A549 (cell line): ENCODE data around the gene SCYL1. TPM values are rescaled to one million over a fixed set of nuclear protein-coding genes. Genes with fewer than 3 reads are reported as not detected.

Source experiments
- ATAC-seq, 2 experiments: fragments of 200-7000 bp in 1 of 2; fragments of >200 bp in 1 of 2; cut with Nextera tagmentation in 1 of 2; cut with Tn5 transposase in 1 of 2; 3 replicates each; pipeline versions ENCODE4 v1.8.0 to v1.9.1; 2018 to 2020; ENCODE audit warnings: mild to moderate bottlenecking in 1 of 2, moderate library complexity in 1 of 2
- CTCF ChIA-PET: fragments of 300-600 bp; sonication (Branson Sonifier 250); formaldehyde crosslinking; extraction: SDS; loops from one replicate; lab custom pipeline; 2021; ENCODE audit warnings: antibody characterized with exemption, inconsistent platforms; lab: Yijun Ruan, JAX
- POLR2A ChIA-PET: fragments of 350-600 bp; formaldehyde crosslinking; extraction: SDS; loops from one replicate; lab custom pipeline; 2021; ENCODE audit warnings: antibody characterized with exemption, inconsistent platforms; lab: Yijun Ruan, JAX
- DNase-seq, 2 experiments: peaks; one replicate each; pipeline versions ENCODE4 v3.0.0 to v3.0.0-alpha.2; 2011 to 2016; ENCODE audit warnings: low read depth in 1 of 2, low spot score in 1 of 2
- FAIRE-seq: peaks from 2 replicates; lab custom pipeline; 2011; peaks lifted over from hg19 to GRCh38; lab: Jason Lieb, UNC
- H3K27ac ChIP-seq, 2 experiments: fragments of >200 bp; sonication (Bioruptor Twin); formaldehyde crosslinking; 3 replicates each; pipeline ENCODE4 v1.5.1; 2016 to 2017
- H3K4me1 ChIP-seq: fragments of >200 bp; sonication (Bioruptor Twin); formaldehyde crosslinking; 3 replicates; pipeline ENCODE4 v1.6.1; 2016
- H3K4me2 ChIP-seq: fragments of >200 bp; sonication (Bioruptor Twin); formaldehyde crosslinking; 3 replicates; pipeline ENCODE4 v1.6.1; 2016
- H3K4me3 ChIP-seq: fragments of >200 bp; sonication (Bioruptor Twin); formaldehyde crosslinking; 3 replicates; pipeline ENCODE4 v1.5.1; 2016
- H3K9me3 ChIP-seq: fragments of >200 bp; sonication (Bioruptor Twin); formaldehyde crosslinking; 3 replicates; pipeline ENCODE4 v1.6.1; 2016
- ATOH8 ChIP-seq: fragments of 250-450 bp; sonication (Bioruptor Pico); IDR thresholded peaks from 2 replicates; pipeline ENCODE4 v1.5.0; 2020; ENCODE audit warnings: low read depth, mild to moderate bottlenecking, moderate library complexity
- BCL3 ChIP-seq: fragments of >200 bp; sonication (Bioruptor Twin); formaldehyde crosslinking; IDR thresholded peaks from 3 replicates; pipeline ENCODE4 v1.6.1; 2016
- CBX2 ChIP-seq: fragments of 200-600 bp; sonication (generic); IDR thresholded peaks from 2 replicates; pipeline ENCODE4 v1.6.1; 2016; ENCODE audit warnings: low read depth, mild to moderate bottlenecking, borderline replicate concordance
- CBX8 ChIP-seq: fragments of 200-600 bp; sonication (generic); IDR thresholded peaks from 2 replicates; pipeline ENCODE4 v1.6.1; 2016
- CHD2 ChIP-seq: fragments of 150-350 bp; IDR thresholded peaks from 2 replicates; pipeline ENCODE4 v1.6.1; 2014; ENCODE audit warnings: low read length; ENCODE audit not compliant: partially characterized antibody
- CHD4 ChIP-seq: fragments of 200-600 bp; sonication (generic); IDR thresholded peaks from 2 replicates; pipeline ENCODE4 v1.6.1; 2016; ENCODE audit warnings: antibody characterized with exemption, mild to moderate bottlenecking, borderline replicate concordance
- FOSB ChIP-seq: fragments of 250-450 bp; sonication (Bioruptor Pico); IDR thresholded peaks from 2 replicates; pipeline ENCODE4 v1.5.0; 2020; ENCODE audit warnings: mild to moderate bottlenecking, moderate library complexity
- FOSL2 ChIP-seq, 2 experiments: fragments of 450-650 bp in 1 of 2; fragments of >200 bp in 1 of 2; sonication (Bioruptor Twin) in 1 of 2; formaldehyde crosslinking; IDR thresholded peaks; 2 replicates each; pipeline versions ENCODE4 v1.5.0 to v1.6.1; 2016 to 2020; ENCODE audit warnings: mild to moderate bottlenecking in 1 of 2, moderate library complexity in 1 of 2
- FOXS1 ChIP-seq: fragments of 250-450 bp; sonication (Bioruptor Pico); IDR thresholded peaks from 2 replicates; pipeline ENCODE4 v1.5.0; 2020; ENCODE audit warnings: mild to moderate bottlenecking, moderate library complexity
- HOXB5 ChIP-seq: fragments of 250-450 bp; sonication (Bioruptor Pico); IDR thresholded peaks from 2 replicates; pipeline ENCODE4 v1.5.0; 2020; ENCODE audit warnings: mild to moderate bottlenecking, moderate library complexity
- JUN ChIP-seq, 2 experiments: fragments of >200 bp; sonication (Bioruptor Twin); formaldehyde crosslinking; IDR thresholded peaks; 2 replicates in 1 of 2; 3 replicates in 1 of 2; pipeline ENCODE4 v1.6.1; 2016 to 2017
- KDM1A ChIP-seq: fragments of 200-600 bp; sonication (generic); IDR thresholded peaks from 2 replicates; pipeline ENCODE4 v1.6.1; 2016; ENCODE audit warnings: low read depth, mild to moderate bottlenecking
- KDM5A ChIP-seq: fragments of 200-600 bp; sonication (generic); IDR thresholded peaks from 2 replicates; pipeline ENCODE4 v1.6.1; 2016; ENCODE audit warnings: antibody characterized with exemption, mild to moderate bottlenecking
- MAX ChIP-seq: IDR thresholded peaks from 2 replicates; pipeline ENCODE4 v1.6.1; 2012
- POLR2A ChIP-seq: IDR thresholded peaks from 2 replicates; pipeline ENCODE4 v1.6.1; 2012; ENCODE audit warnings: mild to moderate bottlenecking, low read length
- POLR2AphosphoS2 ChIP-seq: conservative IDR thresholded peaks from 2 replicates; pipeline ENCODE4 v1.6.1; 2012; ENCODE audit warnings: low read length, improper control_type of control experiment, inconsistent platforms
- RAD21 ChIP-seq, 2 experiments: fragments of >200 bp in 1 of 2; sonication (Bioruptor Twin) in 1 of 2; formaldehyde crosslinking in 1 of 2; IDR thresholded peaks in 1 of 2; conservative IDR thresholded peaks in 1 of 2; 2 replicates in 1 of 2; 3 replicates in 1 of 2; pipeline ENCODE4 v1.6.1; 2012 to 2018; ENCODE audit warnings: inconsistent platforms in 1 of 2
- RARB ChIP-seq: fragments of 250-450 bp; sonication (Bioruptor Pico); IDR thresholded peaks from 2 replicates; pipeline ENCODE4 v1.8.0; 2021; ENCODE audit warnings: mild to moderate bottlenecking, moderate library complexity
- RCOR1 ChIP-seq: fragments of 150-350 bp; IDR thresholded peaks from 2 replicates; pipeline ENCODE4 v1.6.1; 2014; ENCODE audit warnings: antibody characterized with exemption, low read length, low read depth
- RFX5 ChIP-seq: fragments of 450-650 bp; IDR thresholded peaks from 2 replicates; pipeline ENCODE4 v1.7.1; 2014; ENCODE audit warnings: antibody characterized with exemption, mild to moderate bottlenecking, moderate library complexity
- RNF2 ChIP-seq: fragments of 200-600 bp; sonication (generic); IDR thresholded peaks from 2 replicates; pipeline ENCODE4 v1.6.1; 2016; ENCODE audit warnings: low read depth, mild to moderate bottlenecking, antibody characterized with exemption, moderate library complexity, borderline replicate concordance
- SREBF2 ChIP-seq: fragments of 450-650 bp; IDR thresholded peaks from 2 replicates; pipeline ENCODE4 v1.6.1; 2014; ENCODE audit warnings: mild to moderate bottlenecking, moderate library complexity
- TFCP2L1 ChIP-seq: fragments of 250-450 bp; sonication (Bioruptor Pico); IDR thresholded peaks from 2 replicates; pipeline ENCODE4 v1.5.0; 2021; ENCODE audit warnings: mild to moderate bottlenecking
- TP53 ChIP-seq: fragments of 250-450 bp; sonication (Bioruptor Pico); IDR thresholded peaks from 2 replicates; pipeline ENCODE4 v1.5.0; 2021; ENCODE audit warnings: mild to moderate bottlenecking, moderate library complexity
- USF2 ChIP-seq: fragments of 450-650 bp; IDR thresholded peaks from 2 replicates; pipeline ENCODE4 v1.6.1; 2014; ENCODE audit warnings: antibody characterized with exemption
- ZNF302 ChIP-seq: fragments of 250-450 bp; sonication (Bioruptor Pico); IDR thresholded peaks from 2 replicates; pipeline ENCODE4 v1.9.0; 2021; ENCODE audit warnings: inconsistent platforms, mild to moderate bottlenecking, moderate library complexity
- ZSCAN20 ChIP-seq: fragments of 250-450 bp; sonication (Bioruptor Pico); IDR thresholded peaks from 2 replicates; pipeline ENCODE4 v1.8.0; 2022; ENCODE audit warnings: mild to moderate bottlenecking, moderate library complexity
- WGBS: methylation state at CpG from one replicate; pipeline ENCODE4 v1.1.6; 2017; ENCODE audit errors: missing lambda C conversion rate; 5-methylcytosine and 5-hydroxymethylcytosine counted together
- polyA plus RNA-seq, 4 experiments: library from polyadenylated mRNA; depleted of rRNA in 3 of 4; stranded (reverse); fragments of >200 nt; fragmentation: RNase III in 1 of 4; extraction: RNeasy Plus Mini Kit Qiagen cat#74134 plus additional on column Dnase treatment in 1 of 4; gene quantifications; 2 replicates in 3 of 4; 3 replicates in 1 of 4; pipeline ENCODE4 v1.2.3, GENCODE V29; 2011 to 2017
- TF ChIP-seq, protein P1 (sequence below): fragments of 250-450 bp; sonication (Bioruptor Pico); IDR thresholded peaks from 2 replicates; pipeline ENCODE4 v1.5.0; 2021; ENCODE audit warnings: mild to moderate bottlenecking, moderate library complexity, borderline replicate concordance
- TF ChIP-seq, protein P2 (sequence below): IDR thresholded peaks from 2 replicates; pipeline ENCODE4 v1.6.1; 2012
- TF ChIP-seq, protein P3 (sequence below): IDR thresholded peaks from 2 replicates; pipeline ENCODE4 v1.6.1; 2012; ENCODE audit warnings: low read depth, borderline replicate concordance

The SCYL1 gene
- polyA plus RNA-seq, 2 of the 4 experiments (the other 2 are of a cell fraction) = 30.8 to 46.8 TPM

GRCh38 chr11:65501186-65501471 is 23.8 kb upstream of the SCYL1 start (continued):
- TF ChIP-seq ZSCAN20 (CRISPR knock-in tag) (no peak), FOSB (CRISPR knock-in tag) (peak; percentile 95), RNF2 (no peak), CHD2 (no peak), TFCP2L1 (CRISPR knock-in tag) (no peak), SREBF2 (no peak), KDM5A (no peak), CBX2 (no peak), POLR2A (no peak), KDM1A (no peak)
- TF ChIP-seq, all 56 proteins: peak for 4

GRCh38 chr11:65501472-65502273 is 23.2 kb upstream of the SCYL1 start:
- DNase-seq = peak in 1 of 2 experiments; percentile 67
- no peak for ATAC-seq
- peak overlapping the region; percentile 98 to 100 for H3K27ac ChIP-seq
- H3K4me1 ChIP-seq = peaks cover 19% of the 10 kb centered on the region
- WGBS = 0% methylated on average over 3 of the region's 3 CpGs
- ChIA-PET POLR2A (interaction anchor here (0.7 to 26.7 kb wide), 8 partner anchors 12 to 79 kb away, joined by 3 to 1006 read pairs (median 203); partner anchors contain the start of gene NEAT1), CTCF (interaction anchor here (0.7 to 30.0 kb wide), 9 partner anchors 9 to 86 kb away, joined by 3 to 947 read pairs (median 3); no protein-coding TSS in a partner anchor)
- H3K4me3 ChIP-seq = peak overlapping the region; percentile 90
- no peak for FAIRE-seq
- H3K4me2 ChIP-seq = peak overlapping the region; percentile 84
- no peaks in the 10 kb centered on the region for H3K9me3 ChIP-seq
- TF ChIP-seq CBX8 (no peak), CHD2 (peak; percentile 28), FOSB (CRISPR knock-in tag) (peak; percentile 92; the same call in 1 of the 2 replicates), RAD21 (conservative IDR thresholded peaks at IDR 0.05 in 1 of 2, IDR thresholded peaks at IDR 0.05 in 1 of 2) (peak in 1 of 2 experiments; percentile 1; a peak in 1 of 5 replicates), ZSCAN20 (CRISPR knock-in tag) (no peak), HOXB5 (CRISPR knock-in tag) (peak; percentile 55; the same call in 1 of the 2 replicates), TFCP2L1 (CRISPR knock-in tag) (peak; percentile 96), BCL3 (peak; percentile 68), RNF2 (no peak), FOXS1 (CRISPR knock-in tag) (no peak), ATOH8 (CRISPR knock-in tag) (peak; percentile 57; the same call in 1 of the 2 replicates), CHD4 (no peak), FOSL2 (IDR thresholded peaks at IDR 0.05) (no peak), FOSL2 (CRISPR knock-in tag; IDR thresholded peaks at IDR 0.05) (peak; percentile 22; the same call in 1 of the 2 replicates), JUN (IDR thresholded peaks at IDR 0.05) (peak; percentile 68 to 97; a peak in 4 of 5 replicates), USF2 (no peak), RCOR1 (no peak), ZNF302 (CRISPR knock-in tag) (no peak), POLR2AphosphoS2 (peak; percentile 98), RFX5 (no peak), TP53 (CRISPR knock-in tag) (peak; percentile 93), RARB (CRISPR knock-in tag) (peak; percentile 69), MAX (0 out of 2 replicates have a peak, but pooled peaks have one; percentile 9)
- TF ChIP-seq, protein P1, sequence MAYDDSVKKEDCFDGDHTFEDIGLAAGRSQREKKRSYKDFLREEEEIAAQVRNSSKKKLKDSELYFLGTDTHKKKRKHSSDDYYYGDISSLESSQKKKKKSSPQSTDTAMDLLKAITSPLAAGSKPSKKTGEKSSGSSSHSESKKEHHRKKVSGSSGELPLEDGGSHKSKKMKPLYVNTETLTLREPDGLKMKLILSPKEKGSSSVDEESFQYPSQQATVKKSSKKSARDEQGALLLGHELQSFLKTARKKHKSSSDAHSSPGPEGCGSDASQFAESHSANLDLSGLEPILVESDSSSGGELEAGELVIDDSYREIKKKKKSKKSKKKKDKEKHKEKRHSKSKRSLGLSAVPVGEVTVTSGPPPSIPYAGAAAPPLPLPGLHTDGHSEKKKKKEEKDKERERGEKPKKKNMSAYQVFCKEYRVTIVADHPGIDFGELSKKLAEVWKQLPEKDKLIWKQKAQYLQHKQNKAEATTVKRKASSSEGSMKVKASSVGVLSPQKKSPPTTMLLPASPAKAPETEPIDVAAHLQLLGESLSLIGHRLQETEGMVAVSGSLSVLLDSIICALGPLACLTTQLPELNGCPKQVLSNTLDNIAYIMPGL (CRISPR knock-in tag) = peak; percentile 98
- TF ChIP-seq, protein P2, sequence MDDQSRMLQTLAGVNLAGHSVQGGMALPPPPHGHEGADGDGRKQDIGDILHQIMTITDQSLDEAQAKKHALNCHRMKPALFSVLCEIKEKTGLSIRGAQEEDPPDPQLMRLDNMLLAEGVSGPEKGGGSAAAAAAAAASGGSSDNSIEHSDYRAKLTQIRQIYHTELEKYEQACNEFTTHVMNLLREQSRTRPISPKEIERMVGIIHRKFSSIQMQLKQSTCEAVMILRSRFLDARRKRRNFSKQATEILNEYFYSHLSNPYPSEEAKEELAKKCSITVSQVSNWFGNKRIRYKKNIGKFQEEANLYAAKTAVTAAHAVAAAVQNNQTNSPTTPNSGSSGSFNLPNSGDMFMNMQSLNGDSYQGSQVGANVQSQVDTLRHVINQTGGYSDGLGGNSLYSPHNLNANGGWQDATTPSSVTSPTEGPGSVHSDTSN = 0 out of 2 replicates have a peak, but pooled peaks have one; percentile 18
- TF ChIP-seq, protein P3, sequence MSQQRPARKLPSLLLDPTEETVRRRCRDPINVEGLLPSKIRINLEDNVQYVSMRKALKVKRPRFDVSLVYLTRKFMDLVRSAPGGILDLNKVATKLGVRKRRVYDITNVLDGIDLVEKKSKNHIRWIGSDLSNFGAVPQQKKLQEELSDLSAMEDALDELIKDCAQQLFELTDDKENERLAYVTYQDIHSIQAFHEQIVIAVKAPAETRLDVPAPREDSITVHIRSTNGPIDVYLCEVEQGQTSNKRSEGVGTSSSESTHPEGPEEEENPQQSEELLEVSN = no peak; the same call in 1 of the 2 replicates
